Calu3 (cell line): Measurements from ENCODE around the gene SLC4A5. TPM values are rescaled to one million over a fixed set of nuclear protein-coding genes. Genes with fewer than 3 reads are reported as not detected.

Experiments used
- BruUV-seq: library from RNA; stranded (reverse); fragments of 400-500 nt; replicated peaks from 2 replicates; lab custom pipeline; 2021; lab: Mats Ljungman, UMichigan
- CTCF ChIA-PET: fragments of 300-600 bp; sonication (Branson Sonifier 250); formaldehyde crosslinking; loops from one replicate; lab custom pipeline; 2022; ENCODE audit warnings: antibody characterized with exemption; lab: Charles Lee
- DNase-seq: peaks from one replicate; pipeline ENCODE4 v3.0.0; 2022
- H3K27ac Mint-ChIP-seq: one replicate; pipeline ENCODE4 v1.8.0; 2022; ENCODE audit warnings: mixed read lengths; ENCODE audit not compliant: unreplicated experiment
- H3K27me3 Mint-ChIP-seq: one replicate; pipeline ENCODE4 v1.8.0; 2022; ENCODE audit warnings: mixed read lengths; ENCODE audit not compliant: unreplicated experiment
- H3K36me3 Mint-ChIP-seq: one replicate; pipeline ENCODE4 v1.8.0; 2022; ENCODE audit warnings: mild to moderate bottlenecking, moderate library complexity, mixed read lengths; ENCODE audit not compliant: insufficient read depth, unreplicated experiment
- H3K4me1 Mint-ChIP-seq: one replicate; pipeline ENCODE4 v1.8.0; 2022; ENCODE audit warnings: mild to moderate bottlenecking, low read depth, mixed read lengths; ENCODE audit not compliant: unreplicated experiment
- H3K4me3 Mint-ChIP-seq: one replicate; pipeline ENCODE4 v1.8.0; 2022; ENCODE audit warnings: mild to moderate bottlenecking, low read depth, moderate library complexity, mixed read lengths; ENCODE audit not compliant: unreplicated experiment
- H3K9me3 Mint-ChIP-seq: one replicate; pipeline ENCODE4 v1.8.0; 2022; ENCODE audit warnings: low read depth, mixed read lengths; ENCODE audit not compliant: unreplicated experiment
- CTCF ChIP-seq: fragments of 200-600 bp; IDR thresholded peaks from one replicate; pipeline ENCODE4 v1.8.0; 2022; ENCODE audit warnings: antibody characterized with exemption; ENCODE audit not compliant: unreplicated experiment
- intact Hi-C: fragments of 100-400 bp; cut with micrococcal nuclease; formaldehyde crosslinking; loops from one replicate; pipeline ENCODE4 v1.10.0; 2022; ENCODE audit not compliant: unreplicated experiment
- total RNA-seq: library from RNA; stranded (reverse); gene quantifications from 2 replicates; pipeline ENCODE4 v1.2.3, GENCODE V29; 2022

SLC4A5 gene
- total RNA-seq, 1 experiment from 2014 or later: 7.0 TPM

- Mint-ChIP-seq H3K27ac (no peak overlapping the region), H3K27me3 (no peaks in the 10 kb centered on the region), H3K4me1 (no peaks in the 10 kb centered on the region), H3K36me3 (no peaks in the 10 kb centered on the region), H3K9me3 (no peaks in the 10 kb centered on the region), H3K4me3 (no peak overlapping the region)
- intact Hi-C loops: no loop called here
- TF ChIP-seq CTCF: no peak
- no peak for DNase-seq
- CTCF ChIA-PET: interaction anchor here (0.7 kb wide), 1 partner anchor 1410 kb away, joined by 8 read pairs; no protein-coding TSS in a partner anchor
- no TSS peak for BruUV-seq
Observed at GRCh38 chr2:74290466-74291217, 52.6 kb downstream of the SLC4A5 start.

- Mint-ChIP-seq H3K9me3 (no peaks in the 10 kb centered on the region), H3K27ac (no peak overlapping the region), H3K36me3 (no peaks in the 10 kb centered on the region), H3K4me3 (no peak overlapping the region), H3K27me3 (no peaks in the 10 kb centered on the region), H3K4me1 (no peaks in the 10 kb centered on the region)
- TF ChIP-seq CTCF: no peak
- no peak for DNase-seq
- BruUV-seq: no TSS peak
- CTCF ChIA-PET: interaction anchor here (0.7 kb wide), 1 partner anchor 1411 kb away, joined by 8 read pairs; no protein-coding TSS in a partner anchor
- intact Hi-C loops: no loop called here
Observed at GRCh38 chr2:74290066-74290465, 53.1 kb downstream of the SLC4A5 start.

GRCh38 chr2:74286725-74287124 lies 56.5 kb downstream of the SLC4A5 start:
- no peak for TF ChIP-seq CTCF
- H3K27ac Mint-ChIP-seq: no peak overlapping the region
- BruUV-seq: no TSS peak
- H3K4me1 Mint-ChIP-seq: no peaks in the 10 kb centered on the region
- H3K4me3 Mint-ChIP-seq: no peak overlapping the region
- H3K36me3 Mint-ChIP-seq: no peaks in the 10 kb centered on the region
- H3K9me3 Mint-ChIP-seq: no peaks in the 10 kb centered on the region
- CTCF ChIA-PET: no interaction called here
- no peak for DNase-seq
- intact Hi-C loops: no loop called here
- no peaks in the 10 kb centered on the region for H3K27me3 Mint-ChIP-seq

GRCh38 chr2:74281141-74281975 lies 61.9 kb downstream of the SLC4A5 start:
- CTCF ChIA-PET: no interaction called here
- no peaks in the 10 kb centered on the region for H3K4me1 Mint-ChIP-seq
- H3K27me3 Mint-ChIP-seq: peaks cover 26% of the 10 kb centered on the region
- intact Hi-C loops: no loop called here
- no peaks in the 10 kb centered on the region for H3K36me3 Mint-ChIP-seq
- H3K4me3 Mint-ChIP-seq: no peak overlapping the region
- H3K9me3 Mint-ChIP-seq: no peaks in the 10 kb centered on the region
- no peak for DNase-seq
- BruUV-seq: no TSS peak
- TF ChIP-seq CTCF: no peak
- H3K27ac Mint-ChIP-seq: no peak overlapping the region
